Spleen (tissue), 11 donors: ENCODE measurements around the gene FOCAD. TPM values are rescaled to one million over a fixed set of nuclear protein-coding genes. Genes with fewer than 3 reads are reported as not detected.

Source experiments
- DNase-seq: peaks from one replicate; pipeline ENCODE4 v3.0.0-alpha.2; 2020
- H3K27ac ChIP-seq, 8 donors: fragments of 200-600 bp; sonication (generic) in 7 of 8; 1 replicate in 4 of 8; 2 replicates in 4 of 8; pipeline versions ENCODE4 v1.5.0 to v1.8.0; 2016 to 2021; ENCODE audit warnings: inconsistent platforms in 4 of 8, mild to moderate bottlenecking in 4 of 8, moderate library complexity in 1 of 8
- H3K27me3 ChIP-seq, 7 donors: fragments of 200-600 bp; sonication (generic) in 6 of 7; replicated peaks in 1 of 7; 1 replicate in 4 of 7; 2 replicates in 3 of 7; pipeline versions ENCODE4 v1.5.0 to v1.8.0; 2016 to 2021; ENCODE audit warnings: inconsistent platforms in 3 of 7, mild to moderate bottlenecking in 1 of 7
- H3K36me3 ChIP-seq, 6 donors: fragments of 200-600 bp; sonication (generic) in 5 of 6; 1 replicate in 4 of 6; 2 replicates in 2 of 6; pipeline versions ENCODE4 v1.5.0 to v1.8.0; 2016 to 2021; ENCODE audit warnings: inconsistent platforms in 2 of 6
- H3K4me1 ChIP-seq, 6 donors: fragments of 200-600 bp; sonication (generic) in 5 of 6; 1 replicate in 3 of 6; 2 replicates in 3 of 6; pipeline versions ENCODE4 v1.5.0 to v1.8.0; 2016 to 2021; ENCODE audit warnings: inconsistent platforms in 3 of 6
- H3K4me3 ChIP-seq, 8 donors: fragments of 200-600 bp; sonication (generic) in 7 of 8; 1 replicate in 4 of 8; 2 replicates in 4 of 8; pipeline versions ENCODE4 v1.5.0 to v1.8.0; 2016 to 2021; ENCODE audit warnings: inconsistent platforms in 4 of 8, mild to moderate bottlenecking in 4 of 8, moderate library complexity in 2 of 8
- H3K9me3 ChIP-seq, 8 donors: fragments of 200-600 bp; sonication (generic) in 7 of 8; 1 replicate in 4 of 8; 2 replicates in 4 of 8; pipeline versions ENCODE4 v1.5.0 to v1.8.0; 2016 to 2021; ENCODE audit warnings: inconsistent platforms in 4 of 8
- CTCF ChIP-seq, 11 experiments: fragments of 200-600 bp in 7 of 11; fragments of 450-650 bp in 4 of 11; sonication (generic) in 4 of 11; IDR thresholded peaks in 8 of 11; conservative IDR thresholded peaks in 3 of 11; 1 replicate in 7 of 11; 2 replicates in 4 of 11; pipeline versions ENCODE4 v1.4.0 to v1.8.0; 2016 to 2021; ENCODE audit warnings: antibody characterized with exemption in 11 of 11, inconsistent platforms in 4 of 11, mild to moderate bottlenecking in 1 of 11
- POLR2A ChIP-seq, 3 donors: fragments of 450-650 bp; IDR thresholded peaks; one replicate each; pipeline ENCODE4 v1.5.1; 2017; ENCODE audit warnings: antibody characterized with exemption in 3 of 3, mild to moderate bottlenecking in 1 of 3
- POLR2AphosphoS5 ChIP-seq, 3 donors: sonication (generic); formaldehyde crosslinking; IDR thresholded peaks; one replicate each; pipeline ENCODE4 v1.5.1; 2017; ENCODE audit warnings: antibody characterized with exemption in 3 of 3
- WGBS, 5 donors: extraction: QIAGEN DNeasy Blood & Tissue Kit in 3 of 5; methylation state at CpG; one replicate each; pipeline versions ENCODE4 v1.1.5 to v1.1.7; 2013 to 2018; 5-methylcytosine and 5-hydroxymethylcytosine counted together
- intact Hi-C: fragments of 100-400 bp; cut with DNase I; formaldehyde crosslinking; loops from one replicate; pipeline ENCODE4 v1.15.0; 2023; ENCODE audit warnings: low total_unique reads
- polyA plus RNA-seq, 3 donors: library from polyadenylated mRNA; stranded (reverse); fragments of 200-250 nt; gene quantifications; one replicate each; pipeline ENCODE4 v1.2.1, GENCODE V29; 2013
- total RNA-seq, 7 donors: library from RNA; depleted of rRNA in 3 of 7; stranded (reverse); fragments of >200 nt in 3 of 7; fragmentation: NEBNext Ultra II Directional in 4 of 7; extraction: Animal tissue kit (Norgen Biotek cat#: 25700) in 4 of 7; gene quantifications; one replicate each; pipeline versions ENCODE4 v1.1.0 to v1.2.1, GENCODE V29; 2016 to 2021
- donor health status: healthy with polysubstance abuse.
- donor health status: DM: no; HTN: no; CAD: no; lungs with moderate emphysema.
- donor health status: DM: no; HTN: no; CAD: no.
- donor health status: Bipolar disorder and iron deficiency.
- donor health status: healthy.
- donor health status: DM: no; HTN: no; CAD: no.
- donor health status: DM: yes; HTN: yes; CAD: no.

FOCAD gene
- total and polyA plus RNA-seq, 10 donors, result 3.0 to 33.2 (median 18.6) TPM

GRCh38 chr9:21030389-21031035, 346.5 kb downstream of the FOCAD start:
- no peak for DNase-seq
- intact Hi-C loops, result no loop called here
- Histone ChIP-seq H3K4me1 (peaks cover 0 to 45% (median 24%) of the 10 kb centered on the region in 6 donors), H3K27ac (peak overlapping the region; percentile 71 to 96 (median 90)), H3K27me3 (peaks cover 0 to 11% (median 0%) of the 10 kb centered on the region in 7 donors), H3K9me3 (no peaks in the 10 kb centered on the region), H3K36me3 (peaks cover 0 to 18% (median 5%) of the 10 kb centered on the region in 6 donors), H3K4me3 (peak overlapping the region in 7 of 8 donors; percentile 49 to 78 (median 59))
- TF ChIP-seq CTCF (IDR thresholded peaks at IDR 0.05 in 8 of 11, conservative IDR thresholded peaks at IDR 0.05 in 3 of 11) (no peak), POLR2AphosphoS5 (IDR thresholded peaks at IDR 0.05) (no peak)
- WGBS, 5 donors, result 64 to 69% (median 67%) methylated on average over 5 of the region's 5 CpGs

- DNase-seq, result peak; percentile 94
- TF ChIP-seq POLR2A (IDR thresholded peaks at IDR 0.05) (no peak), POLR2AphosphoS5 (IDR thresholded peaks at IDR 0.05) (peak; percentile 56 to 83 (median 69)), CTCF (IDR thresholded peaks at IDR 0.05 in 8 of 11, conservative IDR thresholded peaks at IDR 0.05 in 3 of 11) (peak in 2 of 11 experiments; percentile 11 to 25)
- Histone ChIP-seq H3K4me3 (peak within 1 kb of the TSS; percentile 37 to 78 (median 59)), H3K27me3 (peaks cover 0 to 11% (median 0%) of the 10 kb centered on the region in 7 donors), H3K27ac (peak within 1 kb of the TSS; percentile 71 to 96 (median 90)), H3K9me3 (no peaks in the 10 kb centered on the region), H3K4me1 (peaks cover 0 to 45% (median 24%) of the 10 kb centered on the region in 6 donors), H3K36me3 (peaks cover 0 to 10% (median 2%) of the 10 kb centered on the region in 6 donors)
- 2 to 4% (median 3%) methylated on average over 32 to 46 of the region's 46 CpGs for WGBS, 5 donors
- intact Hi-C loops, result no loop called here
Measured at GRCh38 chr9:21031091-21031807, 347.2 kb downstream of the FOCAD start, which contains the start of gene HACD4. HACD4 (minus strand) TSS chr9:21031640; CDS start chr9:21031590, 50 bp downstream.

GRCh38 chr9:21031808-21032183, 347.7 kb downstream of the FOCAD start:
- TF ChIP-seq POLR2AphosphoS5 (IDR thresholded peaks at IDR 0.05) (no peak), POLR2A (IDR thresholded peaks at IDR 0.05) (no peak), CTCF (IDR thresholded peaks at IDR 0.05 in 8 of 11, conservative IDR thresholded peaks at IDR 0.05 in 3 of 11) (no peak)
- WGBS, 5 donors, result 68 to 73% (median 70%) methylated on average over 22 of the region's 22 CpGs
- H3K27ac ChIP-seq, result peak overlapping the region; percentile 71 to 96 (median 90)
- no peaks in the 10 kb centered on the region for H3K9me3 ChIP-seq
- intact Hi-C loops, result no loop called here
- H3K4me1 ChIP-seq, result peaks cover 0 to 45% (median 24%) of the 10 kb centered on the region in 6 donors
- DNase-seq, result no peak
- peak overlapping the region; percentile 37 to 78 (median 59) for H3K4me3 ChIP-seq
- peaks cover 0 to 10% (median 0%) of the 10 kb centered on the region in 6 donors for H3K36me3 ChIP-seq
- peaks cover 0 to 11% (median 0%) of the 10 kb centered on the region in 7 donors for H3K27me3 ChIP-seq

- DNase-seq, result no peak
- H3K27ac ChIP-seq, result no peak overlapping the region
- H3K4me3 ChIP-seq, result no peak overlapping the region
- intact Hi-C loops, result no loop called here
- no peaks in the 10 kb centered on the region for H3K36me3 ChIP-seq
- H3K4me1 ChIP-seq, result peaks cover 0 to 2% (median 0%) of the 10 kb centered on the region in 6 donors
- 91 to 99% (median 98%) methylated on average over 2 of the region's 2 CpGs for WGBS, 5 donors
- H3K27me3 ChIP-seq, result peaks cover 0 to under 1% (median 0%) of the 10 kb centered on the region in 7 donors
- no peaks in the 10 kb centered on the region for H3K9me3 ChIP-seq
- no peak for TF ChIP-seq POLR2A (IDR thresholded peaks at IDR 0.05)
- TF ChIP-seq CTCF (IDR thresholded peaks at IDR 0.05 in 8 of 11, conservative IDR thresholded peaks at IDR 0.05 in 3 of 11), result no peak
- no peak for TF ChIP-seq POLR2AphosphoS5 (IDR thresholded peaks at IDR 0.05)
Measured at GRCh38 chr9:21037278-21037677, 353.2 kb downstream of the FOCAD start.
